DND-41 (cell line): ENCODE data around the gene WDPCP.

Experiments used
- ATAC-seq: fragments of 200-7000 bp; cut with Tn5 transposase; 3 replicates; pipeline ENCODE4 v1.9.1; 2021; ENCODE audit warnings: low read depth; ENCODE audit not compliant: insufficient read depth
- DNase-seq: peaks from one replicate; pipeline ENCODE4 v3.0.0-alpha.2; 2020
- H2AFZ ChIP-seq: 2 replicates; pipeline ENCODE4 v1.6.0; 2012; ENCODE audit warnings: low read depth, low read length
- H3K27ac ChIP-seq: 2 replicates; pipeline ENCODE4 v1.5.1; 2012; ENCODE audit warnings: low read length, inconsistent platforms
- H3K27me3 ChIP-seq: fragments of 200-600 bp; sonication (generic); 2 replicates; pipeline ENCODE4 v1.6.0; 2012; ENCODE audit warnings: low read length, mild to moderate bottlenecking, inconsistent platforms; ENCODE audit not compliant: insufficient read depth, poor library complexity
- H3K36me3 ChIP-seq: 2 replicates; pipeline ENCODE4 v1.5.1; 2012; ENCODE audit warnings: low read length, inconsistent platforms; ENCODE audit not compliant: insufficient read depth
- H3K4me1 ChIP-seq: 2 replicates; pipeline ENCODE4 v1.5.1; 2012; ENCODE audit warnings: mild to moderate bottlenecking, low read length; ENCODE audit not compliant: insufficient read depth
- H3K4me2 ChIP-seq: 2 replicates; pipeline ENCODE4 v1.6.0; 2012; ENCODE audit warnings: mild to moderate bottlenecking, moderate library complexity, low read length, inconsistent platforms; ENCODE audit not compliant: insufficient read depth
- H3K4me3 ChIP-seq, 2 experiments: fragments of 200-600 bp in 1 of 2; shearing (Covaris generic) in 1 of 2; 2 replicates each; pipeline ENCODE4 v1.5.1; 2012 to 2016; ENCODE audit warnings: inconsistent platforms in 2 of 2, low read length in 2 of 2, mild to moderate bottlenecking in 2 of 2, low read depth in 1 of 2, moderate library complexity in 1 of 2
- H3K79me2 ChIP-seq: 2 replicates; pipeline ENCODE4 v1.6.0; 2012; ENCODE audit warnings: low read length, inconsistent platforms; ENCODE audit not compliant: insufficient read depth
- H3K9ac ChIP-seq: 2 replicates; pipeline ENCODE4 v1.6.0; 2012; ENCODE audit warnings: low read depth, mild to moderate bottlenecking, inconsistent platforms, low read length, moderate library complexity
- H3K9me3 ChIP-seq: 2 replicates; pipeline ENCODE4 v1.5.1; 2012; ENCODE audit warnings: low read length, moderate library complexity, mild to moderate bottlenecking, inconsistent platforms; ENCODE audit not compliant: insufficient read depth, severe bottlenecking
- H4K20me1 ChIP-seq: 2 replicates; pipeline ENCODE4 v1.6.0; 2012; ENCODE audit warnings: low read length; ENCODE audit not compliant: insufficient read depth
- EZH2 ChIP-seq: IDR thresholded peaks from 3 replicates; pipeline ENCODE4 v1.6.1; 2012; ENCODE audit warnings: borderline replicate concordance, low read depth, mild to moderate bottlenecking, moderate library complexity, low read length, inconsistent platforms; ENCODE audit not compliant: severe bottlenecking
- TF ChIP-seq, protein P1 (sequence below): IDR thresholded peaks from 2 replicates; pipeline ENCODE4 v1.5.1; 2012; ENCODE audit warnings: borderline replicate concordance, low read length, moderate library complexity, mild to moderate bottlenecking; ENCODE audit not compliant: poor library complexity, severe bottlenecking; ENCODE audit errors: extremely low read depth

Gene WDPCP

DNA sequence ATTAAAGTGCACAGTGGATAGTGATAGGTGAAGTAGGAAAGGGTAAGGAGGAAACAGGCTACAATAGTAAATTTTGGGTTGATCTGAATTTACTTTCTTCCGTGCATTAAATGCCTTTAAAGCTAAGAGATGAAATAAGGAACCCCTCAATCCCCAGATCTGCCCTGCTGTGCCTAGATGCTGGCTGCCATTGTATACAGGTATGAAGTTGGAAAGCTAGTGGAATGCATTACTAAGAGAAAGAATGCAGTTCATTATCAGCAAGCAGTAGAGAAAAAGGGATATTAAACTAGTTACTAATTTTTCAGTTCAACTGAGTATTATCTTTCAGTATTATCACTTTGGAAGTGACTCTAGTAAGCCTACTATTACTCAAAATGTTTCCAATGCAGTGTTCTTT lies 93.3 kb downstream of the WDPCP start:
- TF ChIP-seq, protein P1, sequence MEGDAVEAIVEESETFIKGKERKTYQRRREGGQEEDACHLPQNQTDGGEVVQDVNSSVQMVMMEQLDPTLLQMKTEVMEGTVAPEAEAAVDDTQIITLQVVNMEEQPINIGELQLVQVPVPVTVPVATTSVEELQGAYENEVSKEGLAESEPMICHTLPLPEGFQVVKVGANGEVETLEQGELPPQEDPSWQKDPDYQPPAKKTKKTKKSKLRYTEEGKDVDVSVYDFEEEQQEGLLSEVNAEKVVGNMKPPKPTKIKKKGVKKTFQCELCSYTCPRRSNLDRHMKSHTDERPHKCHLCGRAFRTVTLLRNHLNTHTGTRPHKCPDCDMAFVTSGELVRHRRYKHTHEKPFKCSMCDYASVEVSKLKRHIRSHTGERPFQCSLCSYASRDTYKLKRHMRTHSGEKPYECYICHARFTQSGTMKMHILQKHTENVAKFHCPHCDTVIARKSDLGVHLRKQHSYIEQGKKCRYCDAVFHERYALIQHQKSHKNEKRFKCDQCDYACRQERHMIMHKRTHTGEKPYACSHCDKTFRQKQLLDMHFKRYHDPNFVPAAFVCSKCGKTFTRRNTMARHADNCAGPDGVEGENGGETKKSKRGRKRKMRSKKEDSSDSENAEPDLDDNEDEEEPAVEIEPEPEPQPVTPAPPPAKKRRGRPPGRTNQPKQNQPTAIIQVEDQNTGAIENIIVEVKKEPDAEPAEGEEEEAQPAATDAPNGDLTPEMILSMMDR = no peak
- no peak for TF ChIP-seq EZH2
- DNase-seq = no peak
- no peak for ATAC-seq
- no peaks in the 10 kb centered on the region for H3K9me3 ChIP-seq
- H2AFZ ChIP-seq = no peak overlapping the region
- no peak overlapping the region for H3K27ac ChIP-seq
- H3K79me2 ChIP-seq = no peaks in the 10 kb centered on the region
- no peak overlapping the region for H3K9ac ChIP-seq
- H3K4me3 ChIP-seq = no peak overlapping the region
- no peaks in the 10 kb centered on the region for H3K27me3 ChIP-seq
- H3K4me2 ChIP-seq = no peak overlapping the region
- no peaks in the 10 kb centered on the region for H4K20me1 ChIP-seq
- no peaks in the 10 kb centered on the region for H3K36me3 ChIP-seq
- no peaks in the 10 kb centered on the region for H3K4me1 ChIP-seq

DNA sequence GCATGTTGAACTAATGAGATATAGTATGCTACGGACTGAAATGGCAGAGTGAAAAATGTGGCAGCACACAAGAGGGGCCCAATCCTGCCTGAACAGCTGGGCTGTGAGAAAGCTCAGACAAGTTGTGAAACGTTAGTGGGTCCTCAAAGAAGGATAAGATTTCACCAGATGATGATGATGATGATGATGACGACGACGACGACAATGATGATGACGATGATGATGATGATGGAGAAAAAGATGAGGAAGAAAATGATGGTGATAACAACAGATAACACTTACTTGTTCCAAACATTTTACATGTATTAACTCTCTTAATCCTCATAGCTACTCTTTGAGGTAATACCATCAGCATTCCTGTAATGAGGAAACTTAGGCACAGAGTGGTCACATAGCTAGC lies 94.2 kb downstream of the WDPCP start:
- H3K9me3 ChIP-seq = no peaks in the 10 kb centered on the region
- DNase-seq (no peak), ATAC-seq (no peak)
- no peaks in the 10 kb centered on the region for H3K36me3 ChIP-seq
- TF ChIP-seq EZH2 = no peak
- TF ChIP-seq, protein P1 = no peak
- no peak overlapping the region for H3K27ac ChIP-seq
- no peak overlapping the region for H3K9ac ChIP-seq
- no peak overlapping the region for H3K4me2 ChIP-seq
- H3K4me3 ChIP-seq = no peak overlapping the region
- no peaks in the 10 kb centered on the region for H3K79me2 ChIP-seq
- H2AFZ ChIP-seq = no peak overlapping the region
- H3K27me3 ChIP-seq = no peaks in the 10 kb centered on the region
- H4K20me1 ChIP-seq = no peaks in the 10 kb centered on the region
- no peaks in the 10 kb centered on the region for H3K4me1 ChIP-seq

DNA sequence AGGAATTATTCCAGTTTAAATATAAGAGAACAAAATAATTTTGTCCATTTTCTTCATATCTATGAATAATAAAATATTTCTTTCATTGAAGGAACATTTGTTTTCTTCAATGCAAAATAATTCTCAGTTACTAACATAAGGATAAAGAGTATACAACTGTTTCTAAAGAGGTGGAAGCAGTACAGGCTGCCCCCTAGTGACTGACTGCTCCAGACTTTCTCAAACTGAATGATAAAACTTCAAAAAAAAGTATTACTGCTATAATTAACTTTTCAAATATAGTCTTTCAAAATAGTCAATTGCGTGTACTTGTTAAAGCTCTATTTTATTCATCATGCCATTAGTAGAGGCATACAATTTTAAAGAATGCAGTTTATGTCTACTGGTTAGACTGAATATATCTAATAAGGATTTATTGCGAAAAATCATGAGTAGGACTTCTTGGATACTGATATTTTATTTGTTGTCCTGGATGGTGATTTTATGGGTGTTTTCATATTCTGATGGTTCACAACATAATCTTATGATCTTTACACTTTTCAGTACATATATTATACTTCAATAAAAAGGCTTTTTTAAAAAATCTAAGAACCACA lies 100.1 kb downstream of the WDPCP start:
- Histone ChIP-seq H3K9me3 (no peaks in the 10 kb centered on the region), H3K27ac (no peak overlapping the region), H3K79me2 (no peaks in the 10 kb centered on the region), H3K4me2 (no peak overlapping the region), H3K36me3 (peaks cover 4% of the 10 kb centered on the region; the same call in 1 of the 2 replicates), H3K4me1 (no peaks in the 10 kb centered on the region), H3K4me3 (no peak overlapping the region), H2AFZ (no peak overlapping the region), H3K27me3 (no peaks in the 10 kb centered on the region), H4K20me1 (no peaks in the 10 kb centered on the region), H3K9ac (no peak overlapping the region)
- DNase-seq (peak; percentile 44), ATAC-seq (peak; percentile 64; the same call in 2 of the 3 replicates)
- TF ChIP-seq, protein P1 = peak; percentile 67
- no peak for TF ChIP-seq EZH2
